GM19438 (cell line): ENCODE data around the gene UBE3D.
"Not testable (repeated sequence)": the region's sequence is repeated elsewhere in the genome, so short reads cannot be mapped to it uniquely, and the experiment has no call there.

Experiments used
- ATAC-seq: cut with Tn5 transposase; IDR thresholded peaks from one replicate; pipeline ENCODE4 v1.9.1; 2021; ENCODE audit warnings: low read depth; ENCODE audit not compliant: unreplicated experiment

UBE3D gene

GRCh38 chr6:82881519-82881918, 184.1 kb downstream of the UBE3D start:
- no peak for ATAC-seq

- ATAC-seq, result no peak
Observed at GRCh38 chr6:82878812-82879211, 186.8 kb downstream of the UBE3D start.

- ATAC-seq, result no peak
Observed at GRCh38 chr6:82877213-82878195, 188.1 kb downstream of the UBE3D start.

GRCh38 chr6:82875573-82876185, 190.0 kb downstream of the UBE3D start:
- ATAC-seq, result no peak

- no peak for ATAC-seq
Observed at GRCh38 chr6:82874867-82875266, 190.8 kb downstream of the UBE3D start.

- no peak for ATAC-seq
Observed at GRCh38 chr6:82872185-82872584, 193.5 kb downstream of the UBE3D start.

DNA sequence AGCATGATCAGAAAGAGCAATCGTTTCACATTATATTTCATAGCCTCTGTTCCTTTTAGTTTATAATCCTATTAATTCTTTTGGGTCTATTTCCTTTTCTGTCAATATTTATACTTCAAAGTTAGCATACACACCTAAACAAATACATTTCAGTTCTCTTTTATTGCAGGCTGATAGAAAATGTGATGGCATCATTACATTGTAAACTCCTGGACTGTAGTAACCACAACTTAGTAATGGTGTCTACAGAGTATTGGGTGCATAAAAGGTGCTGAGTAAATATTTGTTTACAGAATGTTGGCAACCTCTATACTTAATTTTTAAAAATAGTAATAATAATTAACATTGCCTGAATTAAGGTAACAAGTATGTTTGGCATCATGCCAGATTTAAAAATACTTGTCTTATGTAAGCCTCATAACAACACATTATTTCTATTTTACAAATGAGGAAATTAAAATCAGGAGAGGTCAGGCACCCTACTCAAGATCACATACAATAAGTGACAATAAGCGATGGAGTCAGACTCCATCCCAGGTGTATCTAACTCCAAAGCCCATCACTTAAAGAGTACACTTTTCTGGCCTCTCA, 195.0 kb downstream of the UBE3D start:
- ATAC-seq, result no peak

DNA sequence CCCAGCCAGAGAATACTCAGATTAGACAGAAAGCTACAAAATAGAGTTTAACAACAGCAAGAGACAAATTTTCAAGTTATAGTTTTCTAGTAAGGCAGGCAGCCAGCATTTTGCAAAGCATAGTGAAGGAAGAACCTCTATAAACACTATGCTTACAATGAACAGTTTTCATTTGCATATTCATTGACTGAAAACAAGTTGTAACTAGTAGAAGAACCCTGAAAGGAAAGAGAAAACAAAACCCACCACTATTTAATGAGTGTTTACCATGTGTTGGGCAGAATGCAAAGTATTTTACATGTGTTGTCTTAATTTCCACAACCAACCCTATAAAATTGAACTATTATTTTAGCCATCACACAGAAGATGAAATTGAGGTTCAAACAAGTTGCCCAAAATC, 196.1 kb downstream of the UBE3D start:
- no peak for ATAC-seq

DNA sequence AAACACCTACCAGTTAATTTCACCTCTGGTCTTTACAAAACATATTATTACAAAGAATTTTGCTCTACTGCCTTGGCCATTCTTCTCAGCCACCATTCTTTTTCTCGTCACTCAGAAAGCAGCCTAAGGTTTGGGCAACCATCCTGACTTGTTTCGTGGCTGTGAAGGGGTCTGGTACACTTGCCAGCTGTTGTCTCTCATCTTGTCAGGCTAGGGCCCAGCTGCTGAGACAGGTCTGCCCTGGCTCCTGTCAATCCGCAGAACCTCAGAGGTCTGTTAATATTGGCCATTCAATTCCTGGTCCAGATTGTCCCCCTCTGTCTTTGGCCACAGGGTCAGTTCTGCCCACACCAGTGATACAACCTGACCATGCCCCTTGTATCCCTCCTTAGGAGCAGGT, 197.7 kb downstream of the UBE3D start:
- ATAC-seq, result no peak

- ATAC-seq, result no peak
Observed at GRCh38 chr6:82866446-82866845, 199.2 kb downstream of the UBE3D start.

GRCh38 chr6:82865461-82865860, 200.2 kb downstream of the UBE3D start:
- ATAC-seq, result no peak

- ATAC-seq, result no peak
Observed at GRCh38 chr6:82863781-82864180, 201.9 kb downstream of the UBE3D start.

GRCh38 chr6:82862543-82862942, 203.1 kb downstream of the UBE3D start:
- no peak for ATAC-seq

DNA sequence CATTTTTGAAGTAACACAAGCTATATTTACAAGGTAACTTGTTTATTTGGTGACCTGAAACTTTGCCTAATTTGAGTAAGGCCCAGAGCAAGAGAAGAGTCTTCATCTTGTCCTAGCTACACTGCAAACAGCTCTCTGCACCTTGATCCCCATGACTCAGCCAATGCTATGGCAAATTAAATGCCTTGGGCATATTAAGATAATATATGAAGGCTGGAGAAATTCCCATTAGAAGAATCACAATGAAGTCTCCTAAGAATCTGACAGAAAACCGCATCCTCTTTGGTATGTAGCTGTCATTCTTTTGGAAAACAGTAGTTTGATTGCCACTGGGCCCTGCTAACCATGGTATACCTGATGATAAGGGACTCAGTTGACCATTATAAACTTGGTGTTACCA, 204.5 kb downstream of the UBE3D start:
- ATAC-seq, result no peak

GRCh38 chr6:82856077-82856476, 209.6 kb downstream of the UBE3D start:
- ATAC-seq, result not testable (repeated sequence)

- ATAC-seq, result not testable (repeated sequence)
Observed at GRCh38 chr6:82852904-82853303, 212.7 kb downstream of the UBE3D start.

DNA sequence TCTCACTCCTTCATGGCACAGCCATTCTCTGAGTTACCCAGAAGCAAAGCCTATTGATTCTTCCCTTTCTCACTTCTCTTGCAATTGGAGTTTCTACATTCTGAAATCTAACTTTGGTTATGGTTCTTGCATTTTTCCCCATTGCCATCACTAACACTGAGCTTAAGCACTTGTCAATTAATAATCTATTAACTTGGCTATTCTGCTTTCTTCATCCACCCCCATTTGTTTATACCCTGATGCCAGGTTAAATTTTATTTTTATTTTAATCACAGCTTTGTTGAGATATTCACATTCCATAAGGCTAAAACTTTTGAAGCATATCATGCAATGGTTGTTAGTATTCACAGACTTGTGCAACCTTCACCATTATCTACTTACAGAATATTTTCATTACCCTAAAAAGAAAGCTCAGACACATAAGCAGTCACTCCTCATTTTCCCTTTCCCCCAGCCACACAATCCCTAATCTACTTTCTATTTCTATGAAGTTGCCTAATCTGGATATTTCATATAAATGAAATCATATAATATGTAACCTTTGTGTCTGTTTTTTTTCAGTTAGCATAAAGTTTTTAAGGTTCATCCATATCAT, 222.3 kb downstream of the UBE3D start:
- ATAC-seq, result no peak

- ATAC-seq, result no peak
Observed at GRCh38 chr6:82842721-82843120, 222.9 kb downstream of the UBE3D start.
